NCI-H82 treated with DMSO at 0.1 percent for 48 hours (cell line): ENCODE results near the gene COA5.

Experiments
- DNase-seq: peaks from one replicate; lab custom pipeline; 2025; ENCODE audit not compliant: unreplicated experiment; lab: John Stamatoyannopoulos, UW

Gene COA5

DNA sequence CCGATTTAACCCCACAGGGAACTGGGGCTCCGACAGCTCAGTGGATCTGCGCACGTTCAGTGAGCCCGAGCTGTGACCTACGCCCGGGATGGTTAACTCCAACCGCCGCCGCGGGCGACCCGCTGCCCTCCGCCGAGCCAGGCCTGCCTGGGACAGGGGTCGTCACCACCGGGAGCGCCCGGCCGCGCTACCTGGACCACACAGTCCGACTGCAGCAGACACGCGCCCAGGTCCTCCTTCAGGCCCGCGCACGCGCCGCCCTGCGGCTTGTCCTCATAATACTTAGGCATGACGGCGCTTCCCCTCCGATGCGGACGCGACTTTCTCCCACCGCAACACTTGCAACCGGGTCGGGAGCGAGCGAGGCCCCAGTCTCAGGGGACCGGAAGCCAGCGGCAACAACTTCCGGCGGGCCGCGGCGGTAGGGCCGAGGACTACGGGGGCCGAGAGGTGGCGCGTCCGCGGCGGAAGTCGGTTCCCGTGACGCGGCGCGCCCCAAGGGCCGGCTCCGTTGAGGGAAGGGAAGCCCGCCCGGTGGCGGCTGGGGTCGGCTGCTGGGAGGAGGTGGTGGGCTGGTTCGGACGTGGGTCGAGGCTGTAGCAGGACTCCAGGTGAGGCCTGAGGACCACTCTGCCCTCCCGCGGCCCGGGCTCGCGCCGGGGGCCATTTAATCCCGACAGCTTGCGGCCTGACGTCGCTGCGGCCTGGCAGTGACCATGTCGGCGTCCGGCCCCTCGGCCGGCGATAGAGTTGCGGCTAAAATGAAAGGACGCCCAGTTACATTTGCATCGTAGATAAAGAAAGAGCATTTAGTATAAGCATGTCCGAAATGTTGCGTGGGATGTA is at the start of gene COA5, which contains the start of gene UNC50:
TSS of gene COA5 (minus strand) at position 397 of the 846 bp plus-strand sequence. CDS start at position 290, 107 bp downstream.
TSS of gene UNC50 (plus strand) at position 474 of the 846 bp plus-strand sequence. CDS start 1,171 bp downstream, outside the sequence.
- DNase-seq, result peak; percentile 25

- no peak for DNase-seq
These were observed 48.5 kb upstream of the COA5 start for GRCh38 chr2:98656800-98657199.

GRCh38 chr2:98654699-98655495 is 46.6 kb upstream of the COA5 start:
- no peak for DNase-seq

GRCh38 chr2:98650998-98651397 is 42.7 kb upstream of the COA5 start:
- DNase-seq, result no peak

DNA sequence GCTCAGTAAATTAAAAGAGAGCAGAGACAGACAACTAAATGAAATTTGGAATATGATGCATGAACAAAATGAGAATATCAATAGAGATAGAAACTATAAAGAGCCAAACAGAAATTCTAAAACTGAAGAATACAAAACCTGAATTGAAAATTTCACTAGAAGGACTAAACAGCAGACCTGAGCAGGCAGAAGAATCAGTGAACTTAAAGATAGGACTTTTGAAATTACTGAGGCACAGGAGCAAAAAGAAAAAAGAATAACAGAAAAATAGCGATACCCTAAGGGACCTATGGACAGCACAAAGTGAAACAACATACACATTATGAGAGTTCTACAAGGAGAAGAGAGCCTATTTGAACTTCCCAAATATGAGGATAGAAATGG is 41.7 kb upstream of the COA5 start:
- no peak for DNase-seq

DNA sequence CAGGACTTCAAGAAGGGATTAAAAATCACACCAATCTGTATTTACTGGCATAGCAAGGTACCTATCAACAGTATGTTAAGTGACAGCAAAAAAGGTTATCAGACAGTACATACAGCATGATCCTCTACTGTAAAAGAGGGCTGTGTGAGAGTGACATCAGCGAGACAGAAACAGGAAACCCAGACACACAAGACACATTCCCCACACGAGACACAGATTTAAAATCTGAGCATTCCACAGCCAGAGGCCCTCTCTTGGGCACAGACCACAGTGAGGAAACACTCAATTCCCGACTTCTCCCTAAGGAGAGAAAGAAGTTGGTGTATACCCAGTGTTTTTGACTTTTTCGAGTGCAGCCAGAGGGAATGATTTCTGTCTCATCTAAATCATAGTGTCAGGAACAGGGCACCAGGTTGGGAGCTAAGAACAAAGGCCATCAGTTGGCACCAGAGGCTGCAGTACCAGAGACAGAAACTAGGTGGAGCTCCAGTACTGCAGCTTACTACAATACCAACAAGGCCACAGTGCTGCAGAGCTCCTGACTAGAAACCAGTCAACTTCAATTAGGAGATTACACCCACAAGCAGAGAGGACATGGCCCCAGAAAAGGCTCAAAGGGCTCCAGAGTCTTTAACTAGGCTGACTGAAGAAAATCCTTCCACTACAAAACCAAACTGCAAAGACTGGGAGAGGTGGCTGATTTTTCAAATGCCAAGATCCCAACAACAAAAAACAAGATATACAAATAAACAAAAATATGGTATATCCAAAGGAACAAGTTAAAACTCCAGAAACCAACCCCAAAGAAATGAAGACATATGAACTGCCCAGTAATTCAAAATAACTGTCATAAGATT is 41.1 kb upstream of the COA5 start:
- DNase-seq, result peak; percentile 81

GRCh38 chr2:98648451-98648850 is 40.1 kb upstream of the COA5 start:
- no peak for DNase-seq

GRCh38 chr2:98647636-98648035 is 39.3 kb upstream of the COA5 start:
- no peak for DNase-seq

DNA sequence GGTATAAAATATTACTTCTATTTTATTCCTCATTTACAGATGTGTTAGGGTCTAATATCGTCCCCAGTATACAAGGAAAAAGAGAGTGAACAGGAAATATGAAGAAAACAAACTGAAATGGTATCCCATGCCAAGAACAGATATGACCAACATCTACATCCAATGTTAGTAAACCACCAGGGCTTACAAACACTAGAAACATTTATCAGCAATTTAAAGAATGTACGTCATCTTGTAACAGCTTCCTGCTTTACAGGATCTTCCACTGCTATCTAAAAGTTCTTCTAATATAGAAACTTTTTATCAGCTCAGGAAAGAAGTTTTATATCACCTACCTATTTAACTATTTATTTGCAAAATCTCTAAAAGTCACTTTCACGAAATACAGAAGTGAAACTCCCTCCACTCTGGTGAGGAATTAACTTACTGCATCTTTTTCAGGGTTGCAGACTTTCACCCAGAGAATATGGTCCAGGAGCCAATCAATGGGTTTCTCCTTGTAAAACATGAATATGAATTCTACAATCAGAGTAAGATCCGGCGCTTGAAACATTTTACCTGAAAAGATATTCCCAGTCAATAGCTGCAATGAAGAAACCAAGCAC is 35.3 kb upstream of the COA5 start:
- DNase-seq, result no peak

- DNase-seq, result no peak
These were observed 29.3 kb upstream of the COA5 start for GRCh38 chr2:98637401-98638147.

DNA sequence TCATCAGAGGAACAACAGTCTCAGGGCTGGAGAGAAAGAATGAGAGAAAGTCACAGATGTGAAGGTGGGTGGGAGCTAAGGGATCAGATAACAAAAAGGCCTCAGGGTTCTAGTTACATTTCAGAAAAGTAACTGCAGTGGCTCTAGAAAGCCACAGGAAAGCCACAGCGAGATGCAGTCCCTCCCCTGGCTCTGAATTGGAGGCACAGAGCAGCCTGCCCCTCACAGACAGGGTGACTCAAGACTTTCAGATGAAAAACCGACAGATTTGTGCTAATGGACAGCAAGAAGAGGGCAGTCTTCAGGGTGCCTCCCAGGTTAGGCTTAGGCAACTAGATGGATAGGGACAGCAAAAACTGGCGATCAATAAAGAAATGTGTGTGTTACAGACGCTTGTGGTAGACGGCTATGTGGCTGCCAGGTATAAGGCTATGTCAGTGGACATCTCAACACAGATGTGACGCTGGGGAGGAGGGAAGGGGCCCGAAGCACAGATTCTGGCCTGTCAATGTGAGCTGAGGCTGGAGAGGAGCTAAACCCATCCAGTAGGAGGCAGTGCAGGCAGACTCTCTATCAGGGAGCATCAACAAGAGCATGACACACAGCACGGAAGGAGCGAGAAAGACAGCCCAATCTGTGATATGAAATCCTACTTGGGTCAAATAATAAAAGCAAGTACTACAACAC is 26.2 kb upstream of the COA5 start:
- DNase-seq, result no peak

DNA sequence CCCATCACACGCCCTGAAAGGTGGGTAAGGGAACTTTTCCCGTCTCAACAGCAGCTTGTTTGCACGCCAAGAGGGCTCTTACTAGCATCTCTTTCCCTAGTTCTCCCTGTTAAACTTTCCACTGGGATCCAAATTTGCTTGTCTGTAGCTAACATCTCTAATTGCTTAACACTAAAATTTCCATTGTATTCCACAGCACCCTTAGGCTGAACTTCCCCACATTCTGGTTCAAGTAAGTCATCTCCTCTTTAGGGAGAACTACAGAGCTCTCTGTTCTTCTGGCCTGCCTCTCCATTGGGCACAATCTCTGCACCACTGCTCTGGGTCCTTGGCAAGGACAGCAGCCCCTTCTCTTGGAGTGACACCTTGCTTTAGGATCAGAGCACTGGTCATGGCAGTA is 24.0 kb upstream of the COA5 start:
- no peak for DNase-seq

- DNase-seq, result no peak
These were observed 15.3 kb upstream of the COA5 start for GRCh38 chr2:98623657-98624056.

- DNase-seq, result no peak
These were observed 8.8 kb upstream of the COA5 start for GRCh38 chr2:98617149-98617548.

GRCh38 chr2:98615481-98615880 is 7.2 kb upstream of the COA5 start:
- DNase-seq, result no peak

DNA sequence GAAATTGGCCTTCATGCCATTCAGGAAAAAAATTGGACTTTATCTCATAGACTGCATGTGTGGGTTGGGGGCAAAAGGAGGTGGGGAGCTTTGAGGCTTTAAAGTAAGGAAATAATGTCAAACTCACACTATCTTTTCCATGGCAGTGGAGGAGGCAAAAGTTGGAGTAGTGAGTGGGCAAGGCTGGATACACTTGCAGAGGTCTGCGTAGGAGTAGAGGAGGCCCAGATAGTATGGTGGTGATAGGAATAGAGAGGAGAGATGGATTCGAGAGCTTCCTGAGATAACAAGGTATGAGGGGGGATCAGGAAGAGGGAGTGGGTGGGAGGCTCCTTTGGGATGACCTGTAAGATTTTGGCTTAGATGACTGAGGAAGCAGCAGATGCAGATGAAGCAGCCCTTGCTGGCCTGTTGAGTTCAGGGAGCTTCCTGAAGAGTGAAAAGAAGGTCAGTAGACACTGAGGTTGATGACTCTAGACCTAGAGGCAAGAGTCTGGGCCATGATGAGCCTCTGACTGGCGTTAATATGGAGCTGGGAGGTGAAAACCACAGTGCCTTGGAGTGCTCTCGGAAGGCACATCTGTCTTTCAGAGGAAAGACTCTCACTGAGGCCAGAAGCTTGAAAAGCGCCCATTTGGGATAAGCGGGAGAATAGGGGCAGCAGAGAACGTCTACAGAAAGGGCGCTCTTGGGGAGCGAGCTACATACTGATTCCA is 5.9 kb upstream of the COA5 start:
- no peak for DNase-seq

DNA sequence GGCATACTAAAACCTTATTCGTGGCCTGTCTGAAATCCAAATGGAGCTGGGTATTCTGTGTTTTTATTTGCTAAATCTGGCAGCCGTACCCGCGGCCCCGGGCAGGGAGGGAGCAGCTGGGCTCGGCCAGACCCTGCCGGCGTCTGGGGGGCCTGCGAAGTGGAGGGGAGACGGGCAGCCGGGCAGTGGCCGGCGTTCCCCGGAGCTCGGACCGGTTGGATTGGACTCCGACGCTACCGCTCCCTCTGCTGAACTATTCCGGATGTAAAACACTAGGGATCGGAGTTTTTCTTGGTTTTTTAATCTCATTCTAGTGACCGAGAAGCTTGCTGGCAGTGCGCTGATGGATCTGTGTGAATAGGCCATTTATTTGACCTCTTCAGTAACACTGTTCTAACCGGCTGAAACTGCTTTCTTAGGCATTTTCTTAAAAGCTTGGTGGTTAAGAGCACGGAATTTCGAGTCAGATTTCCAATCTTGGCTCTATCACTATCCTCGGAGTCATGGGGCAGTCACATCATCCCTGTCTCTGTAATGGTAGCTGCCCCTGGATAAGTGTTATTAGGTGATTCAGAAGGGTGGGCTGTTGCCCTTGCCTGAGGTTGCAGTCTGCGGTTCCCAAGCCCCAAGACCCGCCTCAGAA is 771 bp upstream of the COA5 start:
- DNase-seq, result no peak

DNA sequence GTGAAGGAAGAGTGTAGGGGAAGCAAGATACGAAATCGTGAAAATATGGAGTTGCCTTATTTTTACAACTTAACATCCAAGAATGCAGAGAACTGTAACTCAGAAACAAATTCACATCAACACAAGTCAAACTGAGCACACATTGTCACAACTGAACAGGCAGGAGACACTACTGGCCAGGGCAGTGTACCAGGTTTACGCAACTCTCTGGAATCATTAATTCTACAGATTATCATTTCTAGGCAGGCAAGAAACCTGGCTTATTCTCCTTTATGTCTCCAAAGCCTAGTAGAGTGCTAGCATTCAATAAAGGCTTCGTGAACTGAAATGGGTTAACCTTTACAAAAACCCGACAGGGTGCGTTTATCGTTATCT is 584 bp downstream of the COA5 start:
- DNase-seq, result no peak
